SK-N-SH (cell line): Measurements from ENCODE around the gene AMDHD2.
"Not testable (repeated sequence)": the region's sequence is repeated elsewhere in the genome, so short reads cannot be mapped to it uniquely, and the experiment has no call there.

Experiments
- TF ChIP-seq, protein P1 (sequence below): fragments of 150-350 bp; IDR thresholded peaks from 2 replicates; pipeline ENCODE4 v1.6.1; 2016; ENCODE audit warnings: mild to moderate bottlenecking, low read depth, low read length
- TF ChIP-seq, protein P2 (sequence below): fragments of 200-600 bp; sonication (generic); IDR thresholded peaks from 2 replicates; pipeline ENCODE4 v1.6.1; 2017; ENCODE audit warnings: antibody characterized with exemption, mild to moderate bottlenecking, moderate library complexity

DNA sequence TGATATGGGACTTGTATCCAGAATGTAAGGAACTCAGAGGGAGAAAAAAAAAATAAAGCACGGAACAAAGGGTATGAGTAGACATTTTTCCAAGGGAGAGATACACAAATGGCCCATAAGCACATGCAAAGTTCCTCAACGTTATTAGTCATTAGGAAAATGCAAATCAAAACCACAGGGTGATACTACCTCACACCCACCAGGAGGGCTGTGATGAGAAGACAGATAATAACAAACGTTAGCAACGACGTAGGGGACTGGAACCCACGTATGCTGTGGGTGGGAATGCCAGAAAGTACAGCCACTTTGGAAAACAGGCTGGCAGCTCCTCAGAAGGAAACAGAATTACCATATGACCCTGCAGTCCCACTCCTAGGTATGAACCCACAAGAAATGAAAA is 52.5 kb downstream of the AMDHD2 start:
- TF ChIP-seq, protein P1, sequence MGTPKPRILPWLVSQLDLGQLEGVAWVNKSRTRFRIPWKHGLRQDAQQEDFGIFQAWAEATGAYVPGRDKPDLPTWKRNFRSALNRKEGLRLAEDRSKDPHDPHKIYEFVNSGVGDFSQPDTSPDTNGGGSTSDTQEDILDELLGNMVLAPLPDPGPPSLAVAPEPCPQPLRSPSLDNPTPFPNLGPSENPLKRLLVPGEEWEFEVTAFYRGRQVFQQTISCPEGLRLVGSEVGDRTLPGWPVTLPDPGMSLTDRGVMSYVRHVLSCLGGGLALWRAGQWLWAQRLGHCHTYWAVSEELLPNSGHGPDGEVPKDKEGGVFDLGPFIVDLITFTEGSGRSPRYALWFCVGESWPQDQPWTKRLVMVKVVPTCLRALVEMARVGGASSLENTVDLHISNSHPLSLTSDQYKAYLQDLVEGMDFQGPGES, result not testable (repeated sequence)
- TF ChIP-seq, protein P2, sequence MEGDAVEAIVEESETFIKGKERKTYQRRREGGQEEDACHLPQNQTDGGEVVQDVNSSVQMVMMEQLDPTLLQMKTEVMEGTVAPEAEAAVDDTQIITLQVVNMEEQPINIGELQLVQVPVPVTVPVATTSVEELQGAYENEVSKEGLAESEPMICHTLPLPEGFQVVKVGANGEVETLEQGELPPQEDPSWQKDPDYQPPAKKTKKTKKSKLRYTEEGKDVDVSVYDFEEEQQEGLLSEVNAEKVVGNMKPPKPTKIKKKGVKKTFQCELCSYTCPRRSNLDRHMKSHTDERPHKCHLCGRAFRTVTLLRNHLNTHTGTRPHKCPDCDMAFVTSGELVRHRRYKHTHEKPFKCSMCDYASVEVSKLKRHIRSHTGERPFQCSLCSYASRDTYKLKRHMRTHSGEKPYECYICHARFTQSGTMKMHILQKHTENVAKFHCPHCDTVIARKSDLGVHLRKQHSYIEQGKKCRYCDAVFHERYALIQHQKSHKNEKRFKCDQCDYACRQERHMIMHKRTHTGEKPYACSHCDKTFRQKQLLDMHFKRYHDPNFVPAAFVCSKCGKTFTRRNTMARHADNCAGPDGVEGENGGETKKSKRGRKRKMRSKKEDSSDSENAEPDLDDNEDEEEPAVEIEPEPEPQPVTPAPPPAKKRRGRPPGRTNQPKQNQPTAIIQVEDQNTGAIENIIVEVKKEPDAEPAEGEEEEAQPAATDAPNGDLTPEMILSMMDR, result not testable (repeated sequence)
